Fibroblast of the aortic adventitia (primary cell): Measurements from ENCODE around the gene SLX9. TPM values are rescaled to one million over a fixed set of nuclear protein-coding genes. Genes with fewer than 3 reads are reported as not detected.

Source experiments
- DNase-seq: peaks from one replicate; pipeline ENCODE4 v3.0.0-alpha.2; 2010; ENCODE audit warnings: low read depth
- H3K4me3 ChIP-seq: 2 replicates; pipeline ENCODE4 v1.5.1; 2011; ENCODE audit warnings: low read depth, mild to moderate bottlenecking, control low read depth, low read length, moderate library complexity
- total RNA-seq: library from RNA; depleted of rRNA; stranded (reverse); fragments of >200 nt; gene quantifications from 2 replicates; pipeline ENCODE4 v1.2.3, GENCODE V29; 2012; ENCODE audit warnings: low replicate concordance
- TF ChIP-seq, protein P1 (sequence below): IDR thresholded peaks from 2 replicates; pipeline ENCODE4 v1.5.1; 2011; ENCODE audit warnings: mild to moderate bottlenecking, low read length, control low read depth, inconsistent platforms; ENCODE audit not compliant: insufficient read depth

SLX9 gene
- total RNA-seq, 1 donor = 6.0 TPM

- no peak for DNase-seq
- TF ChIP-seq, protein P1, sequence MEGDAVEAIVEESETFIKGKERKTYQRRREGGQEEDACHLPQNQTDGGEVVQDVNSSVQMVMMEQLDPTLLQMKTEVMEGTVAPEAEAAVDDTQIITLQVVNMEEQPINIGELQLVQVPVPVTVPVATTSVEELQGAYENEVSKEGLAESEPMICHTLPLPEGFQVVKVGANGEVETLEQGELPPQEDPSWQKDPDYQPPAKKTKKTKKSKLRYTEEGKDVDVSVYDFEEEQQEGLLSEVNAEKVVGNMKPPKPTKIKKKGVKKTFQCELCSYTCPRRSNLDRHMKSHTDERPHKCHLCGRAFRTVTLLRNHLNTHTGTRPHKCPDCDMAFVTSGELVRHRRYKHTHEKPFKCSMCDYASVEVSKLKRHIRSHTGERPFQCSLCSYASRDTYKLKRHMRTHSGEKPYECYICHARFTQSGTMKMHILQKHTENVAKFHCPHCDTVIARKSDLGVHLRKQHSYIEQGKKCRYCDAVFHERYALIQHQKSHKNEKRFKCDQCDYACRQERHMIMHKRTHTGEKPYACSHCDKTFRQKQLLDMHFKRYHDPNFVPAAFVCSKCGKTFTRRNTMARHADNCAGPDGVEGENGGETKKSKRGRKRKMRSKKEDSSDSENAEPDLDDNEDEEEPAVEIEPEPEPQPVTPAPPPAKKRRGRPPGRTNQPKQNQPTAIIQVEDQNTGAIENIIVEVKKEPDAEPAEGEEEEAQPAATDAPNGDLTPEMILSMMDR = no peak
- no peak overlapping the region for H3K4me3 ChIP-seq
Observed at GRCh38 chr21:44970766-44971671, 31.2 kb downstream of the SLX9 start.

DNA sequence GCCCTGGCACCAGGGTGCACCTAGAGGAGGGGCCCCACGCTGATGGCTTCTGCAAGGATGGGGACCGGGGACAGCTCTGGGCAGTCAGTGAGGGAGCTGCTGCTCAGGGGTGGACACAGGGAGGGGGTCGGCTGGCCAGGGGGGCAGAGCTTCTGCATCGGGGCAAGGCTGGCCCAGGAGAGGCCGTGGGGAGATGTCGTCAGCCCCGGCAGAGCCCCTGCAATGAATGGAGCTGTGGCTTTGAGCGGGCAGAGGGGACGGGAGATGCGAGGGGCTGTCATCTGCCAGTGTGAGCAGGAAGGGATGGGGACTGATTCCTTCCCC is 31.8 kb downstream of the SLX9 start:
- DNase-seq = no peak
- TF ChIP-seq, protein P1 = no peak
- H3K4me3 ChIP-seq = no peak overlapping the region

DNA sequence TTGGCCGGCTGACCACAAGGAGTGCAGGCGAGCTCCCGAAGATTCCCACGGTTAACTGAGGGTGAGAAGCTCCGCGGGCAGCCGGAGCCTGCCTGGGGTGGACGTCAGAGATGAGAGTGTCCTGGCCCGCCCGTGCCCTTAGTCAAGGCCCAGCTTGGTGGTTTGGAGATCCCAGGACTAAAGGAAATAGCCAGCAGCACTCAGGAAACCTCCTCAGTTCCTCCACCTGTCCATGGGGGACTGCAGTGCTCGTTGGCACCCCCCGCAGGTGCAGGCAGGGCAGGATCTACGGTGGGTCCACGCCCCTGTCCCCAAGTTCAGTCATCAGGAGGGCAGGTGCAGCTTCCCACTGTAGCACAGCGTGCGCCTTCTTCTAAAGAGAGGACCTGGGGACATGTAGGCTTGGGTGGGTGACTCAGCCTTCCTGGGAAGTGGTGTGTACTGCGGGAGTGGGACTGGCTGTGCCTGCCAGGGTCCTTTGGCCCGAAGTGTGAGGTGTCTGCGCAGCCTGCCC is 32.5 kb downstream of the SLX9 start:
- DNase-seq = no peak
- no peak overlapping the region for H3K4me3 ChIP-seq
- TF ChIP-seq, protein P1 = no peak

DNA sequence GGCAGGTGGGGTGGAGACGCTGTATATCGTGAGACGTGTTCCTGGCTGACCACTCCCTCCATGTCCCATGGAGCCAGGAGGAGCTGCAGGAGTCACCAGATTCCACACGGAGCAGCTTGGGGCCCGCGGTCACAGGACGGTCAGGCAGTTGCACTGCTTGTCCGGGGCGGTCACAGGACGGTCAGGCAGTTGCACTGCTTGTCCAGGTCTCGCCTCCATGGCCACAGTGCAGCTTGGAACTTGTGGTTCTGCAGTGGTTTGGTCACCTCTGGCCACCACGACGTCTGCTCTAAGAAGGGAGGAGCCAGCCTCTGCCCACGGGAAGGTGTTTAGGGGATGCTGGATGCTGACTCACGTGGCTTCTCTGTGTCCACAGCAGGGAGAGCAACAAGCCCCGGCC is 33.0 kb downstream of the SLX9 start:
- DNase-seq = no peak
- no peak overlapping the region for H3K4me3 ChIP-seq
- TF ChIP-seq, protein P1 = no peak

- TF ChIP-seq, protein P1 = no peak
- no peak overlapping the region for H3K4me3 ChIP-seq
- DNase-seq = no peak
Observed at GRCh38 chr21:44973598-44973997, 33.8 kb downstream of the SLX9 start.

- DNase-seq = no peak
- TF ChIP-seq, protein P1 = no peak
- no peak overlapping the region for H3K4me3 ChIP-seq
Observed at GRCh38 chr21:44974676-44975075, 34.8 kb downstream of the SLX9 start.
